ENCODE measurements around the gene ERG28. TPM values are rescaled to one million over a fixed set of nuclear protein-coding genes. Genes with fewer than 3 reads are reported as not detected.
"Not testable (repeated sequence)": the region's sequence is repeated elsewhere in the genome, so short reads cannot be mapped to it uniquely, and the experiment has no call there.

ERG28 gene
- total RNA-seq, 2 donors from 2014 or later = 32.2 to 36.3 TPM

DNA sequence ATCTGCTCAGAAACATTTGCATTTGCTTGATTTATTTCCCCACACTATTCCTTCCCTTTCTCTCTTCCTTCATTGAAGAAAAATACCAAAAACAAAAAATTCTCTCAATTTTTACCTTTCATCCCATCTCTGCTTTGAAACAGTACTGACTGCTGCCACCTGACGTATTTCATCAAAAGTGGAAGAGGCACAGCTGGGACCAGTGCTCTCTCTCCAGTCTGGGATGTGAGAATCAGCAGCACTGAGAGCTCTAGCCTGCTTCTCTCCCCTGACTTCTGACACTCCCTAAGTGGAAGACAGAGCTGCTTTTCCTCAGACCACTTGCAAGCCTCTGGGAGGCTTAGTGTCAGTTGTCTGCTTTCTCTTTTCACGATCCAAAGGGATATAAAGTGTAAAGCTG lies 37.2 kb upstream of the ERG28 start:
- TF ChIP-seq, protein P1, sequence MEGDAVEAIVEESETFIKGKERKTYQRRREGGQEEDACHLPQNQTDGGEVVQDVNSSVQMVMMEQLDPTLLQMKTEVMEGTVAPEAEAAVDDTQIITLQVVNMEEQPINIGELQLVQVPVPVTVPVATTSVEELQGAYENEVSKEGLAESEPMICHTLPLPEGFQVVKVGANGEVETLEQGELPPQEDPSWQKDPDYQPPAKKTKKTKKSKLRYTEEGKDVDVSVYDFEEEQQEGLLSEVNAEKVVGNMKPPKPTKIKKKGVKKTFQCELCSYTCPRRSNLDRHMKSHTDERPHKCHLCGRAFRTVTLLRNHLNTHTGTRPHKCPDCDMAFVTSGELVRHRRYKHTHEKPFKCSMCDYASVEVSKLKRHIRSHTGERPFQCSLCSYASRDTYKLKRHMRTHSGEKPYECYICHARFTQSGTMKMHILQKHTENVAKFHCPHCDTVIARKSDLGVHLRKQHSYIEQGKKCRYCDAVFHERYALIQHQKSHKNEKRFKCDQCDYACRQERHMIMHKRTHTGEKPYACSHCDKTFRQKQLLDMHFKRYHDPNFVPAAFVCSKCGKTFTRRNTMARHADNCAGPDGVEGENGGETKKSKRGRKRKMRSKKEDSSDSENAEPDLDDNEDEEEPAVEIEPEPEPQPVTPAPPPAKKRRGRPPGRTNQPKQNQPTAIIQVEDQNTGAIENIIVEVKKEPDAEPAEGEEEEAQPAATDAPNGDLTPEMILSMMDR (conservative IDR thresholded peaks at IDR 0.05) = no peak
- Histone ChIP-seq H3K4me3 (ENCODE audit: low read length) (no peak overlapping the region), H3K4me1 (ENCODE audit: control insufficient read depth, insufficient read depth, low read length) (peaks cover 7% of the 10 kb centered on the region), H3K27me3 (ENCODE audit: control insufficient read depth, insufficient read depth, low read length, poor library complexity, severe bottlenecking) (no peaks in the 10 kb centered on the region), H3K9ac (ENCODE audit: extremely low read depth, low read length, poor library complexity, severe bottlenecking) (no peak overlapping the region), H3K9me3 (ENCODE audit: control insufficient read depth, low read length) (peaks cover 37% of the 10 kb centered on the region), H3K36me3 (ENCODE audit: control insufficient read depth, insufficient read depth, low read length) (peaks cover 87% of the 10 kb centered on the region), H3K27ac (ENCODE audit: low read depth, low read length) (no peak overlapping the region)
- WGBS, 2 experiments (ENCODE audit: insufficient coverage in 1 of 2, insufficient read length in 1 of 2) = 93 to 100% methylated on average over 2 of the region's 2 CpGs
- Mint-ChIP-seq H3K27me3 (ENCODE audit: insufficient read depth) (no peaks in the 10 kb centered on the region), H3K4me1 (peaks cover 18% of the 10 kb centered on the region), H3K9me3 (peaks cover 28% of the 10 kb centered on the region), H3K36me3 (ENCODE audit: low read depth) (peaks cover 76% of the 10 kb centered on the region), H3K4me3 (no peak overlapping the region), H3K27ac (no peak overlapping the region)
- no peak for DNase-seq

DNA sequence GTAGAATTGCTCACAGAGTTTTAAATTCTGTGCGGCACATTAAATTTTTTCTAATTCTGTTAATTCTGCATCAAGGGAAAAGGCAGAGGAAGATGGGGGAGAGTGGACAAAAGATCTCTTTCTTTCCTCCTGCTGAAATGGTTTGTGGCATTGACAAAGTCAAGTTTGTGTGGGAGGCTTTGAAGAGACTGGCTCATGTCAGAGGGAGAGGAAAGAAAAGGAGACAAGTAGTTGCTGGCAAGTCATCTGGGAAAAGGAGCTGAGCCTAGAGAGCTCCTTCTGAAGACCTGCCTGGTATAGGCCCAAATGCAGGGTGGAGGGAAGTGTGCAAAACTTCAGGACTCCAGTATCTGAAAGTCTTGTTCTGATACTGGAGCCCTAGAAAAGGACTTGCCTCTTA lies 36.7 kb upstream of the ERG28 start:
- peaks cover 91% of the 10 kb centered on the region for H3K36me3 ChIP-seq (ENCODE audit: control insufficient read depth, insufficient read depth, low read length)
- H3K9me3 ChIP-seq (ENCODE audit: control insufficient read depth, low read length) = peaks cover 42% of the 10 kb centered on the region
- no peak overlapping the region for H3K9ac ChIP-seq (ENCODE audit: extremely low read depth, low read length, poor library complexity, severe bottlenecking)
- no peak overlapping the region for H3K27ac ChIP-seq (ENCODE audit: low read depth, low read length)
- H3K4me1 Mint-ChIP-seq = peaks cover 13% of the 10 kb centered on the region
- H3K4me3 ChIP-seq (ENCODE audit: low read length) = no peak overlapping the region
- no peak overlapping the region for H3K4me3 Mint-ChIP-seq
- H3K4me1 ChIP-seq (ENCODE audit: control insufficient read depth, insufficient read depth, low read length) = peaks cover 7% of the 10 kb centered on the region
- peaks cover 28% of the 10 kb centered on the region for H3K9me3 Mint-ChIP-seq
- TF ChIP-seq, protein P1 (conservative IDR thresholded peaks at IDR 0.05) = no peak
- no peak for DNase-seq
- H3K27me3 Mint-ChIP-seq (ENCODE audit: insufficient read depth) = no peaks in the 10 kb centered on the region
- H3K36me3 Mint-ChIP-seq (ENCODE audit: low read depth) = peaks cover 80% of the 10 kb centered on the region
- 88 to 100% methylated on average over 1 of the region's 1 CpG for WGBS, 2 experiments (ENCODE audit: insufficient coverage in 1 of 2, insufficient read length in 1 of 2)
- no peak overlapping the region for H3K27ac Mint-ChIP-seq
- no peaks in the 10 kb centered on the region for H3K27me3 ChIP-seq (ENCODE audit: control insufficient read depth, insufficient read depth, low read length, poor library complexity, severe bottlenecking)

DNA sequence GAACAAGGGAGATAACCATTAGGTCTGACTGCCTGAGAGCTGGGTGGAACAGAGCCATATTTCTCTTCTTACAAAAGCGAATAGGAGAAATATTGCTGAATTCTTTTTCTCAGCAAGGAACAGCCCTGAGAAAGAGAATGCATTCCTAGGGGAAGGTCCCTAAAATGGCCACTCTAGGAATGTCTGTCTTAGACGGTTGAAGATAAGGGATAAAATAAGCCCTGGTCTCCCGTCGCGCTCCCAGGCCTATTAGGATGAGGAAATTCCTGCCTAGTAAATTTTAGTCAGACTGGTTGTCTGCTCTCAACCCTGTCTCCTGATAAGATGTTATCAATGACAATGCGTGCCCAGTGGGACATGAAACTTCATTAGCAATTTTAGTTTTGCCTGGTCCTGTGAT lies 34.3 kb upstream of the ERG28 start:
- not testable (repeated sequence) for H3K4me3 Mint-ChIP-seq; H3K4me1 Mint-ChIP-seq; H3K27me3 ChIP-seq (ENCODE audit: control insufficient read depth, insufficient read depth, low read length, poor library complexity, severe bottlenecking); H3K4me1 ChIP-seq (ENCODE audit: control insufficient read depth, insufficient read depth, low read length); H3K4me3 ChIP-seq (ENCODE audit: low read length); H3K27ac ChIP-seq (ENCODE audit: low read depth, low read length); DNase-seq; H3K9ac ChIP-seq (ENCODE audit: extremely low read depth, low read length, poor library complexity, severe bottlenecking); H3K27ac Mint-ChIP-seq; H3K27me3 Mint-ChIP-seq (ENCODE audit: insufficient read depth)
- peaks cover 28% of the 10 kb centered on the region for H3K9me3 Mint-ChIP-seq
- peaks cover 42% of the 10 kb centered on the region for H3K9me3 ChIP-seq (ENCODE audit: control insufficient read depth, low read length)
- 94 to 100% methylated on average over 5 to 6 of the region's 6 CpGs for WGBS, 2 experiments (ENCODE audit: insufficient coverage in 1 of 2, insufficient read length in 1 of 2)
- H3K36me3 ChIP-seq (ENCODE audit: control insufficient read depth, insufficient read depth, low read length) = peaks cover 91% of the 10 kb centered on the region
- H3K36me3 Mint-ChIP-seq (ENCODE audit: low read depth) = peaks cover 84% of the 10 kb centered on the region

DNA sequence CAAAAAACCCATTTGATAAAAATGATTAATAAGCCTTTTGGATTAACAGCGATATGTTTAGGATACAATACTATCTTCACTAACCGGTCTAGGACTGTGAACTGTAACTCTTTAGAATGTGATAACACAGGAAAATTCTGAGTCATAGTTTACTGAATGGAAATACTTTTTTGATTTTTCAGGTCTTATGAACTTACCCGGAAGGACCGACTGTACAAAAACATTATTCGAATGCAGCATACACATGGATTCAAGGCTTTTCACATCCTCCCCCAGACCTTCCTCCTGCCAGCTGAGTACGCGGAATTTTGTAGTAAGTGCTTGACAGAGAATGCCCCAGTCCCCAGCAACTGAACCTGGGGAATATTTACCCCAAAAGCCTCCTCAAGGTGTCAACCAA lies 29.3 kb upstream of the ERG28 start:
- Histone ChIP-seq H3K36me3 (ENCODE audit: control insufficient read depth, insufficient read depth, low read length) (peaks cover 75% of the 10 kb centered on the region), H3K4me1 (ENCODE audit: control insufficient read depth, insufficient read depth, low read length) (no peaks in the 10 kb centered on the region), H3K9ac (ENCODE audit: extremely low read depth, low read length, poor library complexity, severe bottlenecking) (no peak overlapping the region), H3K27ac (ENCODE audit: low read depth, low read length) (no peak overlapping the region), H3K4me3 (ENCODE audit: low read length) (no peak overlapping the region), H3K9me3 (ENCODE audit: control insufficient read depth, low read length) (peaks cover 26% of the 10 kb centered on the region), H3K27me3 (ENCODE audit: control insufficient read depth, insufficient read depth, low read length, poor library complexity, severe bottlenecking) (no peaks in the 10 kb centered on the region)
- Mint-ChIP-seq H3K27ac (no peak overlapping the region), H3K4me3 (no peak overlapping the region), H3K27me3 (ENCODE audit: insufficient read depth) (no peaks in the 10 kb centered on the region), H3K36me3 (ENCODE audit: low read depth) (peaks cover 66% of the 10 kb centered on the region), H3K4me1 (no peaks in the 10 kb centered on the region), H3K9me3 (peaks cover 17% of the 10 kb centered on the region)
- TF ChIP-seq, protein P1 (conservative IDR thresholded peaks at IDR 0.05) = no peak
- DNase-seq = no peak
- 94 to 97% methylated on average over 5 to 7 of the region's 7 CpGs for WGBS, 2 experiments (ENCODE audit: insufficient coverage in 1 of 2, insufficient read length in 1 of 2)
